ENCODE measurements around the gene GPR149.

The GPR149 gene

DNA sequence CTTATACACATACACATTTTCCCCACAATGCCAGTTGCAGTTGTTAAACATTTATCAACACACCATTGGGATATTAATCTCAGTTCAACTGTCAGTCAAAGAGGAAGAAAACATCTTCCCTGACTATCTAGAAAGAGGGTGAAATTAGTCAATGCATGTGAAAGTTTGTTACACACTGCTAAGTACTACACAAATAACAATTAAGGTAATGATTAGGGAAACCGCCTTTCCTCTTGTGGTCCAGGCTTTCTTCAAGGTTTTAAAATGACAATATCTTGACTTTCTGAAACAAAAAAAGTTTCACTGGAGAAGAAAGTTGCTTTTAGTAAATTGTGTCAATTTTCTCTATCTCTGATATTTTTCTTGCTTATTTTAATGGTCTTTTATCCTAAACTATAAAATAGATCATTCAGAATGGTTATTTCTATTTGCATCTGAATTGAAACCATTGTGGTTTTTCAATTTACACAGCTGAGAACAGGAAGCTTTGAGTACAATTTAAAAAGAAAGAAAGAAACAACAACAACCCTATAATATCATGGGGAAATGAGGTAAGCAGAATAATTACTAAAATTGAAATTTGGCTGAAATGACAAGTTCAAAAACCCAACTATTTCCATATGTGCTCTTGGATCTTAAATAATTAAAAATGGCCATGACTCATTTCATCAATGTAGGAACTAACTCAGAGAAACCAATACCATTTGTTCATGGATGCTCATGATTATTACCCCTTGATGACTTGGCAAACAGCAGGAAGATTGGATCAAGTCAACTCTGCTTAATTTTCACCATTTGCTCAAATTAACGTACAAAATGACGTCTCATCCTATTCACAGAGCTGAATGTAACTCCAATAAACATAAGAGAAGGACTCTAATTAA is 31.7 kb downstream of the GPR149 start:
- no peaks in the 10 kb centered on the region for H3K36me3 ChIP-seq (ENCODE audit: control insufficient read depth, insufficient read depth, low read length)
- H3K9ac ChIP-seq (ENCODE audit: low read length): no peak overlapping the region
- H3K4me1 ChIP-seq (ENCODE audit: control insufficient read depth, insufficient read depth, low read length): no peaks in the 10 kb centered on the region
- no peaks in the 10 kb centered on the region for H3K27me3 ChIP-seq (ENCODE audit: control insufficient read depth, insufficient read depth, low read length)
- no peaks in the 10 kb centered on the region for H3K9me3 ChIP-seq (ENCODE audit: control insufficient read depth, low read length)
- no peak overlapping the region for H3K4me3 ChIP-seq (ENCODE audit: low read length)

DNA sequence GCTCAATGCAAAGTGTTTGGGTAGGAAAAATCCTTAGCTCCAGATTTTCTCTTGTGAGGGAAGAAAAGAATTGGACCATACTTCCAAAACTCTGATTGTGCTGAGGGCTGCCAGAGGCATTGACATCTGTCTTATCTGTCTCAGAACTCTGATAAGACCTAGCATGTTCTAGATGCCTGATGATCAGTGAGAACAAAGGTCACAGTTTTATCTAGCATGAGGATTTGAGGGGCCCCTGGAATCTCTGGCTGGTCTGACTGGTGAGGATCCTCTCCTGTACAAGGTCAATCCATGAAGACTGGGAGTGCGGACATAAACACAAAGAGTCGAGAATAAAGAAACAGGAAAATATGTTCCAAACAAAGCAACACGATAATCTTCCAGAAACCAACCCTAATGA is 40.1 kb downstream of the GPR149 start:
- H3K27me3 ChIP-seq (ENCODE audit: control insufficient read depth, insufficient read depth, low read length): no peaks in the 10 kb centered on the region
- no peak overlapping the region for H3K4me3 ChIP-seq (ENCODE audit: low read length)
- H3K4me1 ChIP-seq (ENCODE audit: control insufficient read depth, insufficient read depth, low read length): no peaks in the 10 kb centered on the region
- no peaks in the 10 kb centered on the region for H3K36me3 ChIP-seq (ENCODE audit: control insufficient read depth, insufficient read depth, low read length)
- H3K9ac ChIP-seq (ENCODE audit: low read length): no peak overlapping the region
- H3K9me3 ChIP-seq (ENCODE audit: control insufficient read depth, low read length): no peaks in the 10 kb centered on the region

DNA sequence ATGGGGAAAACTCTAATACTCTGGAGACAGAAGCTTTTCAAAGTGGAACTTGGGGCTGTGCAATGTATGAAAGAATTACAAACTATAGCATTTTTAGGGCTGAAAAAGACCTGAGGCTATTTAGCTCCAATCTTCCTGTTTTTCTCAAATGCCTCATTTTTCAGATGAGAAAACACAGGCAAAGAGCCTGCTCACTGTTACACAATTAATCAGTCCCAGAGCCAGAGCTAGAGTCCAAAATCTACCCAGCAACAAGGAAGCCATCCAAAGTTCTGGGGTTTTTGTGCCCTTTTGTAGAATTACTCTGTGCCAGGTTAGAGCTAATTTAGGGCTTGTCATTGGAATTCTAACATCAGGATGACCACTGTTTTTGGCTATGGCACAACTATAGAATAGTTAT is 45.5 kb downstream of the GPR149 start:
- H3K9me3 ChIP-seq (ENCODE audit: control insufficient read depth, low read length): no peaks in the 10 kb centered on the region
- H3K9ac ChIP-seq (ENCODE audit: low read length): no peak overlapping the region
- no peaks in the 10 kb centered on the region for H3K36me3 ChIP-seq (ENCODE audit: control insufficient read depth, insufficient read depth, low read length)
- H3K4me1 ChIP-seq (ENCODE audit: control insufficient read depth, insufficient read depth, low read length): no peaks in the 10 kb centered on the region
- no peaks in the 10 kb centered on the region for H3K27me3 ChIP-seq (ENCODE audit: control insufficient read depth, insufficient read depth, low read length)
- H3K4me3 ChIP-seq (ENCODE audit: low read length): no peak overlapping the region

DNA sequence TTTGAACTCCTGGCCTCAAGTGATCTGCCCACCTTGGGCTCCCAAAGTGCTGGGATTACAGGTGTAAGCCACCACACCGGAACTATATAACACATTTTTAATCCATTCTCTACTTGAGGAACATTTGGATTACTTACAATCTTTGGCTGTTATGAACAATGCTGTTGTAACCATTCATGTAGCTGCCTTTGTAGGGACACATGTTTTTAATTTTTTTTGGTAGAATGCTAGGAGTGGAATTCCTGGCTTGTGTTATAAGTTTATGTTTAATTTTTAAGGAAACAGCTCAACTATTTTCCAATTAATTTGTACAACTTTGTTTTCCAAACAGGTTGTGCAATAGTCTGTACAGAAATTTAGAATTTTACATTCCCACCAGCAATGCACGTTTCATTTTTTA is 51.7 kb downstream of the GPR149 start:
- Histone ChIP-seq H3K27me3 (ENCODE audit: control insufficient read depth, insufficient read depth, low read length) (no peaks in the 10 kb centered on the region), H3K4me1 (ENCODE audit: control insufficient read depth, insufficient read depth, low read length) (no peaks in the 10 kb centered on the region), H3K4me3 (ENCODE audit: low read length) (no peak overlapping the region), H3K9me3 (ENCODE audit: control insufficient read depth, low read length) (no peaks in the 10 kb centered on the region), H3K36me3 (ENCODE audit: control insufficient read depth, insufficient read depth, low read length) (no peaks in the 10 kb centered on the region), H3K9ac (ENCODE audit: low read length) (no peak overlapping the region)

DNA sequence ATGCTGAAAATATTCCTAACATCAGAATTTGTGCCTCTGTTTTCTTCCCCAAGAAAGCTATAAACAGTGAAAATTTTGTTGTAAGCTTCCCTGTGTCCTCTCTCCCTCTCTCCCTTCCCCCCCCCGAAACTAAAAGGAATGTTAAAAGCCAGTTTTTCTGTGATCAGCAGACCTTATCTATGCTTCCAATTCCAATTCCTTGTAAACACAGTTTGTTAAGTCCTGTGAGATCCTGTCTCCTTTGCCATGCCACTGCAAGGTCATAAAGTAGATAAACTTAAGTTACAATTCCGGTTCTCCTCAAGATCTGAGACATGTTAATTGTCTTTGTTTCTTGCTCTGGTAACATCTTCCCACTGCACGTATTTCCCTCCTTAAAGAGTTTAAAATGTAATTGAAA is 62.8 kb downstream of the GPR149 start:
- no peaks in the 10 kb centered on the region for H3K4me1 ChIP-seq (ENCODE audit: control insufficient read depth, insufficient read depth, low read length)
- no peak overlapping the region for H3K9ac ChIP-seq (ENCODE audit: low read length)
- H3K4me3 ChIP-seq (ENCODE audit: low read length): no peak overlapping the region
- no peaks in the 10 kb centered on the region for H3K27me3 ChIP-seq (ENCODE audit: control insufficient read depth, insufficient read depth, low read length)
- H3K9me3 ChIP-seq (ENCODE audit: control insufficient read depth, low read length): no peaks in the 10 kb centered on the region
- no peaks in the 10 kb centered on the region for H3K36me3 ChIP-seq (ENCODE audit: control insufficient read depth, insufficient read depth, low read length)

DNA sequence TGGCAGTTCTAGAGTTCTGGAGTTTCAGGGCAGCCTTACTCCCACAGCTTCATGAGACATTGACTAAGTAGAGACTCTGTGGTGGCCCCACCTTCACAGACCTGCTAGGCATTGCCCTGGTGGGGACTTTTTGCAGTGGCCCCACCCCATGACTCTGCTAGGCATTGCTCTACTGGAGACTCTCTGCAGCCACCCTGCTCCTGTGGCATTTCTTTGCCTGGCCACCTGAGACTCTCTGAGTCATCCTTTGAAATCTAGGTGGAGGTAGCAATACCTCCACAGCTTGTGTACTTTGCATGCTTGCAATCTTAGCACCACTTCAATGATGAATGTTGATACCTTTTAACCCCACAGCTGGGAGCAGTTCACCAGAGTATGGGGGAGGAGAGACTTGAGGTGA is 65.1 kb downstream of the GPR149 start:
- H3K4me1 ChIP-seq (ENCODE audit: control insufficient read depth, insufficient read depth, low read length): no peaks in the 10 kb centered on the region
- no peak overlapping the region for H3K9ac ChIP-seq (ENCODE audit: low read length)
- no peaks in the 10 kb centered on the region for H3K9me3 ChIP-seq (ENCODE audit: control insufficient read depth, low read length)
- no peak overlapping the region for H3K4me3 ChIP-seq (ENCODE audit: low read length)
- no peaks in the 10 kb centered on the region for H3K36me3 ChIP-seq (ENCODE audit: control insufficient read depth, insufficient read depth, low read length)
- H3K27me3 ChIP-seq (ENCODE audit: control insufficient read depth, insufficient read depth, low read length): no peaks in the 10 kb centered on the region

DNA sequence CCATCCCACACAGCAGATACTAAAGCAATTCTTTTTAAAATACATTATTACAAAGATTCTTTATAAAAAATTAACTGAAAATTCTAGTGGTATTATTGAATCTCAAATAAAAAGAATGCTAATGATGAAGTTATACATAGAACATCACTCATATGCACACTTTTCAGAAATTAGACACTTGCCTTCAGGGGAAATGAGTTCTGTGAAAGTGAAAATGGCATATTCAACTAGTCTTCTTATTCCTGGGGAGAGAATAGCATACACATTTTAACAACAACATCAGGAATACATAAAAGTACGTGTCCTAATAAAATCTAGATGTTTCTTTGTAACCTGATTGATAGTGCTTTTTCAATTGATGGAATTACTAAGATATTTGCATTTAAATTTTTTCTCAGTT is 68.9 kb downstream of the GPR149 start:
- Histone ChIP-seq H3K4me3 (ENCODE audit: low read length) (no peak overlapping the region), H3K9me3 (ENCODE audit: control insufficient read depth, low read length) (no peaks in the 10 kb centered on the region), H3K36me3 (ENCODE audit: control insufficient read depth, insufficient read depth, low read length) (no peaks in the 10 kb centered on the region), H3K4me1 (ENCODE audit: control insufficient read depth, insufficient read depth, low read length) (no peaks in the 10 kb centered on the region), H3K27me3 (ENCODE audit: control insufficient read depth, insufficient read depth, low read length) (no peaks in the 10 kb centered on the region), H3K9ac (ENCODE audit: low read length) (no peak overlapping the region)

DNA sequence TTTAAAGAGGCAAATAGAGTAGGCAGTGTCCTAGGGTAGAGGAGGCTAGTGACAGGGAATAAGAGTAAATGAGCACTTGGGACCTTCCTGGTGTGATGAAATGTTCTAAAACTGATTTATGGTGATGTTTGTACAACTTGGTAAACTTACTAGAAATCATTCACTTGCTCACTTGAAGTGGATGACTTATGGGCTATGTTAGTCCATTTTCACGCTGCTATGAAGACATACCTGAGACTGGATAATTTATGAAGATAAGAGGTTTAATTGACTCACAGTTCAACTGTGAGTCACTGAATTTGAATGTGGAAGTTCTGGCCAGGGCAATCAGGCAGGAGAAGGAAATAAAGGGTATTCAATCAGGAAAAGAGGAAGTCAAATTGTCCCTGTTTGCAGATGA is 74.0 kb downstream of the GPR149 start:
- Histone ChIP-seq H3K4me3 (ENCODE audit: low read length) (no peak overlapping the region), H3K9ac (ENCODE audit: low read length) (no peak overlapping the region), H3K27me3 (ENCODE audit: control insufficient read depth, insufficient read depth, low read length) (peaks cover 2% of the 10 kb centered on the region), H3K9me3 (ENCODE audit: control insufficient read depth, low read length) (no peaks in the 10 kb centered on the region), H3K36me3 (ENCODE audit: control insufficient read depth, insufficient read depth, low read length) (no peaks in the 10 kb centered on the region), H3K4me1 (ENCODE audit: control insufficient read depth, insufficient read depth, low read length) (no peaks in the 10 kb centered on the region)

DNA sequence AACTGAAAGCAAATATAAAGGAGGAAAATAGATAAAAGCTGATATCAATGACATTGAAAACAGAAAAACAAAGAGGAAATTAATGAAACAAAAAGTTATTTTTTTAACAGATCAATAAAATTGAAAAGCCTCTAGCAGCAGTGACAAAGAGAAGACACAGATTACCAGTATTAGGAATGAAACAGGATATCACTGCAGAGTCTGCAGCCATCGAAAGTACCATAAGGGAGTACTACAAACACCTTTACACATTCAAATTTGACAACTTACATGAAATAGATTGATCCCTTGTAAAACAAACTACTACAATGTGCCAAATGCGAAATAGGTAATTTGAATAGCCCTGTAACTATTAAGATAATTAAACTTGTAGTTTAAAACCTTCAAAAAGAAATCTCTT is 80.8 kb downstream of the GPR149 start:
- Histone ChIP-seq H3K9ac (ENCODE audit: low read length) (no peak overlapping the region), H3K36me3 (ENCODE audit: control insufficient read depth, insufficient read depth, low read length) (no peaks in the 10 kb centered on the region), H3K4me1 (ENCODE audit: control insufficient read depth, insufficient read depth, low read length) (no peaks in the 10 kb centered on the region)

DNA sequence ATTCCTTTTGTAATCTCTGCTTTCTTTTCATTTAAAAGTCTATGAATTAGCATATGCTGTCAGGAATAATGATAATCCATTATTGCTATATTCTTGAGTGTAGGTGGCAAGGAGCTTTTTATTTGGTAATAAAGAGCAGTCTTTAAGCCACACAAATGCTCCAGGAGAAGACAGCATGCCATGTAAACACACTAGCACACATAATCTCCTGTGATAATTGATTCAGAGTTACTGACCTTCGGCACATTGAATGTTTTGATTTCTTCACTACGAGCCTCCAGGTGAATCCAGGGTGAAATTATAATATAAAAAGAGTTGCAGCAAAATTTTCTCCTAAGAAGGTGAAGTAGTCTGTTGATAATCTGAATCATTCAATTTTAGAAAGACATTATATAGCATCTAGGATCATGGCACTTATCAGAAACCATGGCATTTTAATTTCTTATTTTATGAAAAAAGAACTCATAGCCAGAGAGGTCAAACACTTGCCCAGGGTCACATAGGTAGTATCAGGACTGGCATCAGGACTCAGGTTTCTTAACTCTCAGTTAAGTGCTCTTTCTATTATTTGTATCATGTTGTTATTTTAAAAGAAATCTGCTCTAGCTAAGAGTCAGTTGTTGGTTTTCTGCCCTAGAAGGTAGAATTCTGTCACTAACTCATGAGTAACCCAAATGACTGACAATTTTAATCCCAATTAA is 84.4 kb downstream of the GPR149 start:
- no peaks in the 10 kb centered on the region for H3K36me3 ChIP-seq (ENCODE audit: control insufficient read depth, insufficient read depth, low read length)
- no peaks in the 10 kb centered on the region for H3K9me3 ChIP-seq (ENCODE audit: control insufficient read depth, low read length)
- no peak overlapping the region for H3K4me3 ChIP-seq (ENCODE audit: low read length)
- no peak overlapping the region for H3K9ac ChIP-seq (ENCODE audit: low read length)
- no peaks in the 10 kb centered on the region for H3K4me1 ChIP-seq (ENCODE audit: control insufficient read depth, insufficient read depth, low read length)
- no peaks in the 10 kb centered on the region for H3K27me3 ChIP-seq (ENCODE audit: control insufficient read depth, insufficient read depth, low read length)

More for the DNA sequence above, 80.8 kb downstream of the GPR149 start:
- no peaks in the 10 kb centered on the region for H3K27me3 ChIP-seq (ENCODE audit: control insufficient read depth, insufficient read depth, low read length)
- H3K4me3 ChIP-seq (ENCODE audit: low read length): no peak overlapping the region
- H3K9me3 ChIP-seq (ENCODE audit: control insufficient read depth, low read length): no peaks in the 10 kb centered on the region

DNA sequence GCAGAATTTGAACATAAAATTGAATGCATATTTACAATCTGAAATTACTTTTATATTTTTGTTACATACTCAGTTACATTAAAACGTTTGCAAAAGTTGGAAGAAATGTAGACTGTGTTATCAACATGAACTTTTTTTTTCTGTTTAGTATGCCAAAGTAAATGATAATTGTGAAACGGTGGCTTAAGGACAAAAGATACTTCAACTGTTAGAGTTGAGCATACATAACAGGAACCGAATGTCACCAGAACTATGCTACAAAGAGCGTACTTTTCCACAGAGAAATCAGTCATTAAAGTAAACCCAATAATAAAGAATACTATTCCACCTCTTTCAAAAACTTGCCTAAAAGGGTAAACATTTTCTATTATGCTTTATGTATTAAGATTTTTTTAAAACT is 91.4 kb downstream of the GPR149 start:
- H3K4me1 ChIP-seq (ENCODE audit: control insufficient read depth, insufficient read depth, low read length): no peaks in the 10 kb centered on the region
- no peaks in the 10 kb centered on the region for H3K27me3 ChIP-seq (ENCODE audit: control insufficient read depth, insufficient read depth, low read length)
- no peaks in the 10 kb centered on the region for H3K9me3 ChIP-seq (ENCODE audit: control insufficient read depth, low read length)
- no peaks in the 10 kb centered on the region for H3K36me3 ChIP-seq (ENCODE audit: control insufficient read depth, insufficient read depth, low read length)
- H3K4me3 ChIP-seq (ENCODE audit: low read length): no peak overlapping the region
- no peak overlapping the region for H3K9ac ChIP-seq (ENCODE audit: low read length)

DNA sequence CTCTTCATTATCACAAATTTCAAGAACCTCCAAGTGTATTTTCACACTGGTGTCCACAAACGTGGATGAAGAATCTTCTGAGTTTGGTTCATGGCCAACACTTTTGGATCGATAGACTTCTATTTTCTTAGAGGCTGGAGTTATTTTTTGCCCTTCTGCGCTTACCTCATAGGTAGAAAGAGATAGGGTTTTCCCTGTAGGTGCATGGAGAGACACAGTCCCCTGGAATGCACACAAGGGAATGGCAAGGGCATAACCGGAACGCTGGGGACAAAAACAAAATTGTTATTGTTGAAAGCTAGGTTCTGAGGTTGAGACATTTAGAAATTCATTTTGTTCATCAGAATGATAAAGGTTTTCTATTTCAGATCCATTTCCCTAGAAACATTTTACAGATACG is 92.0 kb downstream of the GPR149 start:
- Histone ChIP-seq H3K9me3 (ENCODE audit: control insufficient read depth, low read length) (no peaks in the 10 kb centered on the region), H3K9ac (ENCODE audit: low read length) (no peak overlapping the region), H3K27me3 (ENCODE audit: control insufficient read depth, insufficient read depth, low read length) (no peaks in the 10 kb centered on the region), H3K4me3 (ENCODE audit: low read length) (no peak overlapping the region), H3K36me3 (ENCODE audit: control insufficient read depth, insufficient read depth, low read length) (no peaks in the 10 kb centered on the region), H3K4me1 (ENCODE audit: control insufficient read depth, insufficient read depth, low read length) (no peaks in the 10 kb centered on the region)
